ENCODE results near the gene MAP2K1. TPM values are rescaled to one million over a fixed set of nuclear protein-coding genes. Genes with fewer than 3 reads are reported as not detected.

Gene MAP2K1
- total and polyA plus RNA-seq, 9 of the 15 experiments (the other 6 are each of a cell fraction or from before 2014, with no cell fraction given), result 7.5 to 58.3 (median 30.0) TPM

GRCh38 chr15:66456211-66456610 lies 69.5 kb downstream of the MAP2K1 start:
- Histone ChIP-seq H3K27me3 (ENCODE audit: control insufficient read depth in 2 of 2, insufficient read depth in 2 of 2, low read length in 2 of 2) (no peaks in the 10 kb centered on the region), H3K27ac (ENCODE audit: extremely low read depth, low read depth, low read length) (no peak overlapping the region), H3K4me2 (ENCODE audit: insufficient read depth, low read length) (no peak overlapping the region), H4K20me1 (replicated peaks; ENCODE audit: control insufficient read depth, insufficient read depth, low read length) (no peaks in the 10 kb centered on the region), H3K4me3 (no peak overlapping the region), H3K9me1 (ENCODE audit: control insufficient read depth, insufficient read depth, low read length) (no peaks in the 10 kb centered on the region), H3K36me3 (ENCODE audit: control insufficient read depth, insufficient read depth, low read length) (peaks cover 18% of the 10 kb centered on the region; the same call in 1 of the 3 replicates), H3K4me1 (replicated peaks in 1 of 2; ENCODE audit: control insufficient read depth in 2 of 2, insufficient read depth in 2 of 2, low read length in 2 of 2) (no peaks in the 10 kb centered on the region), H2AFZ (ENCODE audit: low read depth, low read length) (no peak overlapping the region), H3K9ac (ENCODE audit: insufficient read depth in 1 of 2, low read depth in 2 of 2, low read length in 2 of 2) (peak overlapping the region in 1 of 2 experiments; percentile 19; a peak in 1 of 4 replicates), H3K79me2 (ENCODE audit: control insufficient read depth, insufficient read depth, low read length) (no peaks in the 10 kb centered on the region), H3K9me3 (replicated peaks; ENCODE audit: control insufficient read depth, insufficient read depth, low read depth, low read length) (no peaks in the 10 kb centered on the region; the same call in 1 of the 2 replicates)
- DNase-seq (ENCODE audit: extremely low read depth in 1 of 4, low spot score in 3 of 4), result no peak
- no peak for FAIRE-seq
- ChIA-PET POLR2A (no interaction called here), CTCF (ENCODE audit: low intra/inter-chr PET ratio) (no interaction called here)
- intact Hi-C loops (cut with micrococcal nuclease) (no loop called here), in situ Hi-C loops (cut with MboI) (no loop called here)
- TF ChIP-seq FUS (optimal IDR thresholded peaks at IDR 0.05; ENCODE audit: low read depth, low read length), result no peak
- no peak for TF ChIP-seq EP300 (IDR thresholded peaks at IDR 0.05; ENCODE audit: low read length)
- TF ChIP-seq ZNF780A (CRISPR knock-in tag; IDR thresholded peaks at IDR 0.05), result no peak
- no peak for TF ChIP-seq SMAD4 (CRISPR knock-in tag; conservative IDR thresholded peaks at IDR 0.05)
- no peak for TF ChIP-seq PML (IDR thresholded peaks at IDR 0.05; ENCODE audit: low read length)
- TF ChIP-seq TAF7 (tag; IDR thresholded peaks at IDR 0.05), result no peak
- TF ChIP-seq ZNF274 (IDR thresholded peaks at IDR 0.05; ENCODE audit: borderline replicate concordance, low read depth, low read length), result no peak
- TF ChIP-seq ZNF699 (CRISPR knock-in tag; IDR thresholded peaks at IDR 0.05; ENCODE audit: insufficient replicate concordance), result no peak
- TF ChIP-seq ZBTB1 (CRISPR knock-in tag; IDR thresholded peaks at IDR 0.05; ENCODE audit: borderline replicate concordance, low read depth), result no peak
- TF ChIP-seq KHSRP (IDR thresholded peaks at IDR 0.05), result no peak
- no peak for TF ChIP-seq ATF1 (CRISPR knock-in tag; IDR thresholded peaks at IDR 0.05)
- TF ChIP-seq ATF1 (tag; IDR thresholded peaks at IDR 0.05), result no peak
- TF ChIP-seq TBL1XR1 (IDR thresholded peaks at IDR 0.05; ENCODE audit: low read length in 2 of 2), result no peak
- TF ChIP-seq TCF3 (CRISPR knock-in tag; IDR thresholded peaks at IDR 0.05), result no peak
- TF ChIP-seq ZNF512 (tag; IDR thresholded peaks at IDR 0.05), result no peak
- no peak for TF ChIP-seq SMARCA4 (IDR thresholded peaks at IDR 0.05)
- no peak for TF ChIP-seq SAFB2 (IDR thresholded peaks at IDR 0.05; ENCODE audit: borderline replicate concordance, low read depth, low read length, severe bottlenecking)
- TF ChIP-seq COPS2 (conservative IDR thresholded peaks at IDR 0.05), result no peak
- TF ChIP-seq THRAP3 (IDR thresholded peaks at IDR 0.05; ENCODE audit: borderline replicate concordance), result no peak
- TF ChIP-seq ZFP1 (CRISPR knock-in tag; IDR thresholded peaks at IDR 0.05), result no peak
- WGBS (ENCODE audit: insufficient coverage, low coverage, missing lambda C conversion rate), result 74% methylated on average over 3 of the region's 3 CpGs
- BruUV-seq (replicated peaks), result no TSS peak
- no peak for ATAC-seq
